GF-D8 (cell line): ENCODE data around the gene ZC3H4.

ENCODE experiments used
- DNase-seq: peaks from one replicate; lab custom pipeline; 2025; lab: John Stamatoyannopoulos, UW

ZC3H4 gene

DNA sequence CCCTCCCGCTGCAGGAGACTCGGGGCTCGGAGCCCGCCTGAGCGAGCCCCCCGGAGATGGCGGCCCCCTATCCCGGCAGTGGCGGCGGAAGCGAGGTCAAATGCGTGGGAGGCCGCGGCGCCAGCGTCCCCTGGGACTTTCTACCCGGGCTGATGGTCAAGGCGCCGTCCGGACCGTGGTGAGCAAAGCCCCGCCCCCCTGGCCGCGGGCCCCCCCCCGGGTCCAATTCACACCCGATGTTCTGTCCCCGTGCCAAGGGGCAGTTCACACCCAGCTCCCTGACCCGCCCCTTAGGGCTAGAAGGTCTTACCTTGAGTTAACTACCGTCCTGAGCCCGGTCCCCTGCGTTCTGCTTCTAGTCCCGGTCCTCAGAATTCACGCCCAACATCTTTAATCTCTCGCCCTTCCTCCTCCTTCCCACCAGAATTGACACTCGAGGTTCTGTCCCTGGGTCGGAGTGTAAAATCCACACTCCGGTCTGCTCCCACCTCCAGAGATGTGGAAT lies 92.5 kb downstream of the ZC3H4 start:
- DNase-seq, result no peak

- no peak for DNase-seq
Observed at GRCh38 chr19:47020132-47020805, 93.3 kb downstream of the ZC3H4 start.

GRCh38 chr19:47019431-47020041 lies 94.0 kb downstream of the ZC3H4 start, which contains the start of gene NPAS1:
Gene NPAS1, plus strand, starts transcription at chr19:47019837. Its CDS starts 1,211 bp downstream, at chr19:47021048.
- DNase-seq, result no peak

GRCh38 chr19:47018923-47019322 lies 94.7 kb downstream of the ZC3H4 start:
- DNase-seq, result no peak
